Stimulated activated CD4-positive, alpha-beta T cell treated with anti-CD3 and anti-CD28 coated beads, Interleukin-4, amount 100 ng/mL, for 48 hours (primary cell): ENCODE results near the gene DNAJC18.

Source experiments
- DNase-seq, 2 donors: peaks; one replicate each; pipeline ENCODE4 v3.0.0-alpha.2; 2020; ENCODE audit warnings: low read depth in 2 of 2

The DNAJC18 gene

GRCh38 chr5:139403787-139404483, 35.4 kb downstream of the DNAJC18 start, which contains the start of gene SPATA24:
TSS of gene SPATA24 (minus strand) at chr5:139404089. CDS start at chr5:139404060, 29 bp downstream.
- peak; percentile 97 to 98 for DNase-seq

- no peak for DNase-seq
Observed at GRCh38 chr5:139403418-139403786, 35.9 kb downstream of the DNAJC18 start.

- no peak for DNase-seq
Observed at GRCh38 chr5:139402561-139403158, 36.7 kb downstream of the DNAJC18 start.

DNA sequence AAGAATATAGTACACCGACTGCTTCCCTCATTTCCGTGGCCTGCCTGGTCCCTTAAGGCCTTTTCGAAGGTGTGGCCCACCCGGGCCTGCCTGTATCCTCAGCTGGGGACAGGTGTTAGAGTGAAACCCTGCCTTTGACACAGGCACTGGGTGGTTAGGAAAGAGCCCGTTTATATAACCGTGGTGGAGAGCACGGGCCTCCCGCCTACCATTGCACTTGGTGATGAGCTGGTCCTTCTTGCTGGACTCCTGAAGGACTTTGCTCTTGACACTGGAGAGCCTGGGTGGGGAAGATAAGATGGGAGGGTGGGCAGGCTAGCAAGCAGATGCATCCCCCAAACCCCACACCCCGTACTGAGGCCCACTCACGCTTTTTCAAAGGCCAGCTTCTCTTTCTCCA, 37.8 kb downstream of the DNAJC18 start:
- DNase-seq, result no peak

DNA sequence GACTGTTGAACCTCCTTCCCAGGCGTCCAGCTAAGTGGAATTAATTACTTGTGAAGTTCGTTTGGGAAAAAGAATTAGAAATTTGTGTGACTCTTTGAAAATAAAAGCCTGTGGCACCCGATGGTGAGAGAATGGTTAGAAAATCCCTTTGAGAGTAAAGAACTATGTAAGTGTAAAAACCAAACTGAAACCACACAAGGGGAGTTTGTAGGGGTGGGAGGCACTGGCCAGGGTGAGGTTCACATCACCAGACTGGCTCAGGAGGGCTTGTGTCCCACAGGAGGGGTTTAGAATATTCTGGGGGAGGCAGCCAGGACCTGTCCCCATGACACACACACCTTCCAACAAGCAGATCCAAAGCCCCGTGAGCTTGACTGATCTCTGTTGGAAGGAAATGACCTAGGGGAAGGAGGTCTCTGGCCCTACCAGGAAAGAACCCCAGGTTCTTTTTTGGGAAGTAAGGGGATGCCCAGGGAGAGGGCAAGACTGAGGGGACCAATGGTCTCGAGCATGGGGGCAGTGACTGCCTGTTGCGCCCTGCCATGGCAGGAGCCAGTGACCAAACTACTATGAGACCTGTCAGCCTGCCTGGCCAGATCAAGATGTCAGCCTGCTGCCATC, 39.7 kb downstream of the DNAJC18 start:
- DNase-seq, result no peak

DNA sequence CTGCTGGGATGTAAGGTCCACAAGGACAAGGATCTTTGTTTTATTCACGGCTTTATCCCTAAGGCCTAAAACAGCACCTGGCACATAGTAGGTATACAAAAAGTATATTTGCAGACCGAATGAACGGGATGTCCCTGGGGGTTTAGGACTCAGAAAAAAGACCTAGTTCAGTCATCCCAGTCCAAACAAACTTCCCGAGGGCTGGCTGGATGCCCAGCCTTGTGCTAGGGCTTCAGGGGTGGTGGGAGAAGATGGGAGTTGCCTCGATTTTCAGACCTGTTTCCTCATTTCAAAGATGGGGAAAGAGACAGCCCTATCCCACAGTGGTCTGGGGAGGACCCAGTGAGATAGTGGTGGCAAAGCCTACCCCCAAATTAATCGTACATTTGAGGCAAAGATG, 41.4 kb downstream of the DNAJC18 start:
- DNase-seq, result no peak

DNA sequence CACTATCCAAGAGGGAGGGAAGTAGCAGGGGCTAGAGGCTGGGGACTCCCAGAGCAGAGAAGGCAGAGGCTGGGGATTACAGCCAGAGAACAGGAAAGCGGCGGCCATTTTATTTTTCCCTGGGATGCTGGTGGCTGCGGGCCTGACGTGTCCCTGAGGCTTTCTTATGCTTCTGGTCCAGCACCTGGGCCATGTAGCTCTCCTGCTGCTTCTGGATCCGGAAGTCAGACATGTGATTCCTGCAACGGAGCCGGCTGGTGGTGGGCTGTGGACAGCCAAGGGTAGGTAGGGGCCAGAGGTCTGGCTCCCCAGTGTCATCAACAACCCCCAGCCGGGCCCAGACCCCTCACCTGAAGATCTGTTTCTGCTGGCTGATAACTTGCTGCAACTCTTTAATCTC, 42.6 kb downstream of the DNAJC18 start:
- no peak for DNase-seq

- no peak for DNase-seq
Observed at GRCh38 chr5:139395844-139396640, 43.3 kb downstream of the DNAJC18 start.

DNA sequence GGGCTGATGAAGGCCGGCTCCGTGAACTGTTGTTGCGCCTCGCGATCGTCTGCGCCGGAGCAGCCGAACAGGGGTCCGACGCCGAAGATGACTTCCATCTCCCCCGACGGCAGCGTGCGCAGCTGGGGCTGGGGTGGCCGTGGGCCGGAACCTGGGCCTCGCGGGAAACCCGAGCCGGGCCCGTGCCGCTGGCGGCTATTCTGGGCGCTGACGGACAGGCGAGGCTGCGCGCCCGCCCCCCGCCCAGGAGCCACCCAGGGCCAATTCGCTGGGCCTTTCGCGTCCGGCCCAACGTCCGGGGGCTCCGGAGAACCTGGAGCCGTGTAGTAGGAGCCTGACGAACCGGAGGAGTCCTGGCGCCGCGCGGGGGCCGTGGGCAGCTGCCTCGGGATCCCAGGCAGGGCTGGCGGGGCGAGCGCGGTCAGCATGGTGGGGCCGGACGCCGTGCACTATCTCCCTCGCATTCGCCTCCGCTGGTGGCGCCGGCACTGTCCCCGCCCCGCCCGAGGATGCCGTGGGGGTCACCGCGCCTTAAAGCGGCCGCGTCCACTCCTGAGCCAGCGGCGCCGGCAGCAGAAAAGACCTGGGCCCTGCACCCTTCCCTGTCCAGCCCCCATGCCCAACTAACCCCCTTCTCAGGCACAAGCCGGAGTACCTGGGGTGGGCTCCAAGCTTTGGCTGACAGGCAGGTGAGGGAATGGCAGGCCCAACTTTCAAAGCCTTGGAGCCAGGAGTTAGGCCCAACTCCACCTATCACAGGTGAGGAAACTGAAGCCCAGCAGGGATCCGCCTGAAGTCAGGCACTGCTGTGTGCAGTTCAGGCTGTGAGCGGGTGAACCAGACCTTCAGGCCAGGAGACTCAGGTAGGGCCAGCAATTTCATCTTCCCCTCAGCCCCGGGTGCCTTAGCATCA, 44.4 kb downstream of the DNAJC18 start, which contains the start of gene PROB1:
Gene PROB1, minus strand, starts transcription at position 451 of the 913 bp plus-strand sequence. Its CDS starts 23 bp downstream, at position 428.
- DNase-seq, result no peak

- peak in 1 of 2 donors; percentile 44 for DNase-seq
Observed at GRCh38 chr5:139394123-139394653, 45.1 kb downstream of the DNAJC18 start.

- DNase-seq, result no peak
Observed at GRCh38 chr5:139393497-139394122, 45.7 kb downstream of the DNAJC18 start.

- peak; percentile 83 to 86 for DNase-seq
Observed at GRCh38 chr5:139392678-139393496, 46.4 kb downstream of the DNAJC18 start.

DNA sequence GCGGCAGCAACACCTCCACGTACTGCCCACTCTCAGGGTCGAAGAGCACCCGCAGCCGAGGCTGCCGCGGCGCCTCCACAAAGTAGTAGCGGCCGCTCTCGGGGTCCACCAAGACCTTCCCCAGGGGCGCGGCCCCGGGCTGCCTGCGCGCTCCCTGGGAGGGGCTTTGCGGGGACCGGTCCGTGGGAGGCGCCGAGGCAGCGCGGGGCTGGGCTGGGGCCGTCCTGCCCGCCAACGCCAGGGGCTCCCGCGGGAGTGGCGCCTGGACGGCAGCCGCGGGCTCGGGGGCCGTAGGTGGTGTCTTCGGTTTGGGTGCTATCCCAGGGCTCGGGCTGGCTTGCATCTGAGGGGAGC, 47.0 kb downstream of the DNAJC18 start:
- DNase-seq, result no peak

DNA sequence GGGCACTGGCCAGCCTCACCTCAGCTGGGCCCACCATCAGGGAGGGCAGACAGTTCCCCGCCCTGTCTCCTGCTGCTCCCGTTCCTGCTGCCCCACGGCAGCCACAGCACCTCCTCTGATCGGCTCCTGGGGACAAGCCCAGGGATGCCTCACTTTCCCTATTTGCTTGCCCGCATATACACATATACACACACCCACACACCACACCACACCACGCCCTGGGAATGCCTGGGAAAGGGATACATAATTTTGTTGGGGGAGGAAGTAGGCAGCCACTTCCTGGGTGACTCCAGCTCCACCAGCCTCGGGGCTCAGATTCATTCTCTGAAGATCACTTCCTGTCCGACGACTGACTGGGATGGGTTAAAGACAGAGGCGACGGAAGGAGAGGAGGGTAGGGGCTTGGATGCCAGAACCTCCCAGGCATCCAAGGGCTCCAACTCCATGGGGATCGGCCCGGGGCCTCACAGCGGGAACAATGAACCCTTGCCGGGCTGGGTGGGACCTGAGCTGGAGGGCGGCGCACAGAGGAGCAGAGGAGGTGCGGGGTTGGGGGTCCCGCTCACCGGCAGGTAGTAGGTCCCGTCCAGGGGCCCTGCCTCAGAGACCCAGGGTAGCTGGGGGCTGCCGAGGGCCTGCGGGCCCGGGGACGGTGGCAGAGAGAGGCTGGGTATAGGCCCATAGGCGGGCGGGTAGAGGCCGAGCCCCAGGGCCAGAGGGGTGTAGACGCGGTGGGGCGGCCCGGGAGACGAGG, 47.6 kb downstream of the DNAJC18 start:
- no peak for DNase-seq

DNA sequence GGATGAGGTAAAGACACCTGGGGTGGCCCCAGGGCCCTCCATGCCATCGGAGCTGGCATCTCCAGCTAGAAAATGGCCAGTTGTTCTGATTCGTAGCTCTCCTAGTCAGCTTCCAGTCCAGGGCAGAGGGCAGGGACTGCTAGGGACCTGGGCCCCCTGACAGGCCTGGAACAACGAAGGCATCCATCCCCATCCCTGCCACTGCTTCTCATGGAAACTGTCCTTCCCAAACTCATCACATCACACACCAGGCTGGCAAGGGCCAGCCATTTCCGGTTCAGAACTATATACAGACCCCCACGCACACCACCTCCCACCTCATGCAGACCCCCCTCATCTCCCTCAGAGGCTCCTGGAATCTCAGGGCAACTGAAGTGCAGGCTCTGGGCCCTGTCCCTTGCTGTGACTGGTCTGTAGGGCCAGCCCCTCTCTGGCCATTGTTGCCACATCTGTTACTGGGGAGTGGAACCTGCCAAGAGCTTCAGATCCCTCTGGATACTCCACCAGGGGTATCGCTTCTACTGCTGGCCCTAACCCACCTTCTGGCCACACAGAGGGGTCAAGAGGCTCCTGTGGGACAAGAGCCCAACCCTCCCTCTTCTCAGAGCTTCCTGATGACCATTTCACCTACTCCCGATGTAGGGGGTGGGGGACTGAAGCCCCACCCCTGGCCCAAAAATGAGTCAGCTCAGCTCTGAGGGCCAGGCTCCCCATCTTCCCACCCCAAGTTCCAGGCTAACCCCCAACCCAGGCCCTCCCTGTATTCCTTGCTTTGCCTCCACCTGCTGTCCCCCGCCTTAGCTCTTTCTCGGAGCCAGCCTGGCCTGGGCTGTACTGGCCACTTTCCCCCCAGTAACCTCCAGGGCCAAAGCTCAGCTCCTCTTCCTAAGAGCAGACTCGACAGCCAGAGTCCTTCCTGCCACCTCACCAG, 48.4 kb downstream of the DNAJC18 start:
- DNase-seq, result no peak

- DNase-seq, result peak; percentile 38 to 46
Observed at GRCh38 chr5:139389701-139390638, 49.4 kb downstream of the DNAJC18 start, which contains the start of gene MZB1. TSS of gene MZB1 (minus strand) at chr5:139389913. CDS start at chr5:139389856, 57 bp downstream.
